T follicular helper cell (primary cell): ENCODE data around the gene SLC44A4.
"Not testable (repeated sequence)": the region's sequence is repeated elsewhere in the genome, so short reads cannot be mapped to it uniquely, and the experiment has no call there.

Experiments used
- DNase-seq: peaks from one replicate; pipeline ENCODE4 v3.0.0-alpha.2; 2020; ENCODE audit warnings: low read depth

The SLC44A4 gene

GRCh38 chr6:31879901-31880300 lies 1.1 kb upstream of the SLC44A4 start:
- DNase-seq: no peak

GRCh38 chr6:31879143-31879542 lies 346 bp upstream of the SLC44A4 start:
- DNase-seq: no peak

- DNase-seq: no peak
Measured at GRCh38 chr6:31878222-31878621, 575 bp downstream of the SLC44A4 start.

- DNase-seq: no peak
Measured at GRCh38 chr6:31877651-31878161, 1.1 kb downstream of the SLC44A4 start.

- DNase-seq: no peak
Measured at GRCh38 chr6:31877125-31877650, 1.6 kb downstream of the SLC44A4 start.

- no peak for DNase-seq
Measured at GRCh38 chr6:31876357-31876756, 2.4 kb downstream of the SLC44A4 start.

- no peak for DNase-seq
Measured at GRCh38 chr6:31875877-31876276, 2.9 kb downstream of the SLC44A4 start.

GRCh38 chr6:31874836-31875572 lies 3.8 kb downstream of the SLC44A4 start:
- no peak for DNase-seq

GRCh38 chr6:31874084-31874670 lies 4.6 kb downstream of the SLC44A4 start:
- no peak for DNase-seq

GRCh38 chr6:31871046-31871659 lies 7.6 kb downstream of the SLC44A4 start:
- no peak for DNase-seq

- DNase-seq: no peak
Measured at GRCh38 chr6:31870385-31870921, 8.3 kb downstream of the SLC44A4 start.

GRCh38 chr6:31869343-31869742 lies 9.5 kb downstream of the SLC44A4 start:
- DNase-seq: no peak

- not testable (repeated sequence) for DNase-seq
Measured at GRCh38 chr6:31868658-31868971, 10.2 kb downstream of the SLC44A4 start.

GRCh38 chr6:31865205-31866118 lies 13.3 kb downstream of the SLC44A4 start:
- no peak for DNase-seq

GRCh38 chr6:31864818-31865204 lies 14.0 kb downstream of the SLC44A4 start:
- no peak for DNase-seq

- DNase-seq: not testable (repeated sequence)
Measured at GRCh38 chr6:31864123-31864562, 14.7 kb downstream of the SLC44A4 start.

- peak; percentile 99 for DNase-seq
Measured at GRCh38 chr6:31862344-31863235, 16.2 kb downstream of the SLC44A4 start, which contains the start of gene NEU1. TSS of gene NEU1 (minus strand) at chr6:31862821. CDS start at chr6:31862776, 45 bp downstream.

- DNase-seq: no peak
Measured at GRCh38 chr6:31861919-31862343, 16.9 kb downstream of the SLC44A4 start.

GRCh38 chr6:31861150-31861549 lies 17.6 kb downstream of the SLC44A4 start:
- no peak for DNase-seq

- DNase-seq: no peak
Measured at GRCh38 chr6:31860349-31860748, 18.4 kb downstream of the SLC44A4 start.
